Islet of Langerhans (tissue), 1 donor: ENCODE data around the gene PLA2G1B.
"Not testable (repeated sequence)": the region's sequence is repeated elsewhere in the genome, so short reads cannot be mapped to it uniquely, and the experiment has no call there.

ENCODE experiments used
- FAIRE-seq: peaks from one replicate; lab custom pipeline; 2011; peaks lifted over from hg19 to GRCh38; lab: Jason Lieb, UNC

PLA2G1B gene

DNA sequence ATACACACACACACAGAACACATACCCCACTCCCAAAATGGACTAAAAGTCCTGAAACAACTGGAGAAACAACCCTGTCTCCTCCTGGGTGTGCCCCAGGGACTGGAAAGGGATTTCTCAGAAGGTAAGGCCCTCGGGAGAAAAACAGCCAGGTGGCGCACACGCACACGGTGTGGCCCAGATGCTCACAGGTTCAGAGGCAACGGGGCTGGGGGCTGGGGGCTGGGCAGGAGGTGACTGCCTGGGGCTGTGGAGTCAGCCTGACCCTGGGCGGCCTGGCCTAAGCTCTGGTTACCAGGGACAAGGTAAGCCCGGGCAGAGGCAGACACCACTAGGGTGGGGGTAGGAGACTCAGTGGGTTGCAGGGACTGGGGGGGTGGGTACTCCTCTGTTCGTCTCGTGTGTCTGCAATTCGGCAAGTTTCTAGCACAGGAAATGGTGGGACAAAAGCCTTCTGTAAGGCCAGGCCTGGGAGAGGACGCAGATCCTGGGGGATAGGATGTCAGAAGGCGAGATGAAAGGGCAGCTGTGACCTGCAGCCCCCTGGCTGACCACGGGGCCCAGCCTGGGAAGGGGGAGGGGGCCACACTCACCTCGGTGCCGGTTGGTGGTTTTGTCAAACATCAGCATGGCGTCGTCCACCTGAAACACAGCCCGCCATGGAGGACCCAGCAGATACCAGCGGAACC, 31.0 kb upstream of the PLA2G1B start:
- no peak for FAIRE-seq

DNA sequence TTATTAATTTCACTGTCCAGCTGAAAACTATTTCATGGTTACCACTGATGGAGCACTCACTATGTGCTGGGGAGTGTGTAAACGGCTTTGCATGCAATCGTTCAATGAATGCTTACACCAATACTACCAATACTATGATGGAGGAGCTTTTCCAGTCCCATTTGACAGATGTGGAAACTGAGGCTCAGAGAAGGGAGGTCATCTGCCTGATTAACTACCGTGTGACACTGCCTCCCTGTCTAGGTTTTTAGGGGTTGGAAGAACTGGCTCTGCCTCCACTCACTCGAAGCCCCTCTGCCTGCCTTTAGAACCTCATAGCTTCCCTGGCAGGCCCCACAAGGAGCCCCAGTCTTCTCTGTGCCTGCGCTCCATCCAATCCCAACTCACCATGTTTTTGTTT, 29.5 kb upstream of the PLA2G1B start:
- no peak for FAIRE-seq

DNA sequence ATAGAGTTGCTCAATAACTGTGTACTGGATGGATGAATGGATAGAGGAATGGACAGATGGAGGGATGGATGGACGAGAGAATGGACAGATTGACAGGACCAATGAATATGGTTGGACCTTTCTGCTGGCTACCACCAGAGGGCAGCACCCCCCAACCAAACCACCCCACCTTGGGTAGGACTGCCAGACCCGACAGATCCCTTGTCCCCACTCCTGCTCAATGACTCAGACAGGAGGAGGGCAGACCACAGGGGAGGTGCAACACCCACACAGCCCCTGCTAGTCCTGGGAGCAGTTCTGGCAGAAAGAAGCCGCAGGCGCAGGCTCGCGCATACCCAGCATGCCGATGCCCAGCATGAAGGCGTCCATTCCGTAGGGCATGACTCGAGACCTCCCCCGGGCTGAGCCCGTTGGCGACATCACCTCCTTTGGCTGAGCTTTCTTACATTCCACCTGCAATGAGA, 29.0 kb upstream of the PLA2G1B start:
- FAIRE-seq = no peak

DNA sequence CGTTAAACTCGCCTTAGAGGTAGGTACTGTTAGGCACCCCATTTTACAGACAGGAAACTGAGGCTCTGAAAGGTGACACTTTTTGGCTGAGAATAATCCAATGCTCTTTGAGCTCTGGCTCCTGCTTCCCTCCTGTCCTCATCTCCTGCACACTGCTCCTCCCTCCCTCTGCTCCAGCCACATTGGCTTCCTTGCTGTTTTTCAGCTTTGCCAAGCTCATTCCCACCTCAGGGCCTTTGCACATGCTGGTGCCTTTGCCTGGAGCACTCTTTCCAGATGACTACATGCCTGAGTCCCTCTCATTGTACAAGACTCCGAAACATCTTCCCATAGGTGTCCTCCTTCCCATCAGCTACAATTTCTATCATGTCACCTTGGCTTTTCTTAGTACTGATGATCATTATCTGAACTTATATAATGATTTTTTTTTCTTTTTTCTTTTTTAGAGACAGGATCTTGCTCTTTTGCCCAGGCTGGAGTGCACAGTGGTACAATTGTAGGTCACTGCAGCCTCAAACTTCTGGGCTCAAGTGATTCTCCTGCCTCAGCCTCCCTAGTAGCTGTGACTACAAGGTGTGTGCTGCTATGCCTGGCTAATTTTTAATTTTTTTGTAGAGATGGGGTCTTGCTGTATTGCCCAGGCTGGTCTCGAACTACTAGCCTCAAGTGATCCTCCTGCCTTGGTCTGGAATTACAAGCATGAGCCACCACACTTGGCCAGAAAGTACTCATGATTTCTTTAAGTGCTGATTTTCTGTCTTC, 26.2 kb upstream of the PLA2G1B start:
- FAIRE-seq = no peak

DNA sequence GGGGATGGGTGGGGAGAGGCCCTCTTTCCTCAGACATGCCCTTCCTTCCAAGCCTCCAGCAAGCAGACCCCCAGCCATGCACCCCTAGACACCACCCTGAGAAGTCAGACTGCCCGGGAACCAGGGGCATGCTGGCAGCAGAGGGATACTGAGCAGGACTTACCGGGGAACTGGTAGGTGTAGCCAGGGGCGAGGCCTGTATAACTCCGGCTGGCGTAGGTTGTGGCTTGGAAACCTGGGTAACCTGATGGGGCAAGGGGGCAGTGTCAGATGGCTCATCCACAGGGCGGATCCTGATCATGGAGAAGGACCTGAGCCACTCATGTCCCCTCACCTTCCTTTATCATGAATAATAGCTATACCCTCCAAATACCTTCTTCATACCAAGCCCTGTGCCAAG, 25.6 kb upstream of the PLA2G1B start:
- FAIRE-seq = no peak

DNA sequence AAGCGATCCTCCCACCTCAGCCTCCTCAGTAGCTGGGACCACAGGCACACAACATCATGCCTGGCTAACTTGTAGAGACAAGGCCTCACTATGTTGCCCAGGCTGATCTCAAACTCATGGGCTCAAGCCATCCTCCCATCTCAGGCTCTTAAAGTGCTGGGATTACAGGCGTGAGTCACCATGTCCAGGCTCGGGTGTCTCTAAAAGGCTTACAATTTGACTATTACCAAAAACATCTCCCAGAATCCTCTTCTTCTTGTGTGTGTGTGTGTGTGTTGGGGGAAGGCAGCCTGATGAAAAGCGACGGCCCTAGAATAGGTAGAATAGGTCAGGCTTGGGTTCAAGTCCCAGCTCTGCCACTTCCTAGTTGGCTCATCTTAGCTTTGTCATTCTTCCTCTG, 24.5 kb upstream of the PLA2G1B start:
- FAIRE-seq = no peak

DNA sequence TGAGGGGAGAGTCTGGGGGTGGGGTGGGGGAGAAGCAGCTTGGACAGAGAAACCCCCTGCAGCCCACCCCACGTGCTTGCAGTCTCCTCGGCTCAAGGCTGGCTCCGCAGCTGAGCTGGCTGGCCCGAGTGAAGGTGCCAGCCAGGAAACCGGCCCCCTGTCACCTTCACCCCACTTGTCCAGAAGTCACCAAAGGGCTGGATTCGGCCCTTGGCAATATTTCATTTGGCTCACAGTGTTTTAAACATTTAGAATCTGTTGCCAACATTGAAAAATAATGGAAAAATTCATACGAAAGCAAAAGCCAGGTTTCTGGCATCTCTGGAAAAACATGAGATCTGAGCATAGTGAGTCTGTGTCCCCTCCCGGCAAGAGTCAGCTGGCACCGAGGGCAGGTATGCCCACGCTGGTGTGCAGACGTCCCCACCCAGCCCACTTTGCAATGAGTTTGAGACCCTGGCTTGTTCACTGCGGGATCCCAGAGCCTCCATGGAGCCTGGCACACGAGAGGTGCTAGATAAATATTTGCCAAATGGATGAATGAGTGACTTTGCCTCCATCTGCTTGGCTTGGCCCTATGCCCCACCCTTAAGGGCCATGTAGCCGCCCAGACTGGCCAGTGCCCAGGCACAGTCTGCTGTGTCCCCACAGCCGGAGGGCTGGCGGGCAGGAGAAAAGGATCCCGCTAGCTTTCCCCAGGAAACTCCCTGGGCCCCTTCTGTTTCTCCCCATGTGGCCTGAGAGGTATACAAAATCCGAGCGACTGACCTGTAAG, 23.2 kb upstream of the PLA2G1B start:
- no peak for FAIRE-seq

DNA sequence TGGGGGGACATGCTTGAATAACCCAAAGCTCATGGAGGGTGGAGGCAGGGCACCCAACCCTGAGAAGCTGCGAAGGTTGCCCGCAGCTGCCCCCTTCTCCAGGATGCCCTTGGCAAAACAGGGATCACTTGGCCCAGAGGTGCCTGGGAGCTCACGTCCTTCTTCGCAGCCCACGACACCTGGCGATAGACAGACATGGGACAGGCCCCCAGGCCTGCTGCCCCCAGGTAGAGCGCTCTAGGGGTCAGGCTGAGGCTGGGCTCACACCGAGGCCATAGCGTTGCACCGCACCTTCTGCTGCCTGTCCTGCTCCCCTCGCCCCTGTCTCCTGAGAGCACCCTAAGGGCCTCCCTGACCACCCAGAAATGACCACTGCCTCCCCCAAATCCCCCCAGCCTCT, 20.2 kb upstream of the PLA2G1B start:
- no peak for FAIRE-seq

DNA sequence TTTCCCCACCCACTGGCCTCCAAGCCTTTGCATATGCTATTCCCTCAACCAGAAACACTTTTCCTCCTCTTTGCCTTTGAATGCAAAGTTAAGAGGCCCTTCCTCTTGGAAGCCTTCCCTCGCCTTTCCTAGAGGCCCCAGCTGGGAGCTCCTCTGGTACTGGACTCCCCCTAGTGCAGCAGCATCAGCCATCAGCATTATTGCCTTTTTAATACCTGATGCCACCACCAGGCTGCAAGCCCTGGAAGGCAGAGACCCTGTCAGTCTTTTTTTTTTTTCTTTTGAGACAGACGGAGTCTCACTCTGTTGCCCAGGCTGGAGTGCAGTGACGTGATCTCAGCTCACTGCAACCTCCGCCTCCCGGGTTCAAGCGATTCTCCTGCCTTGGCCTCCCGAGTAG, 19.1 kb upstream of the PLA2G1B start:
- no peak for FAIRE-seq

DNA sequence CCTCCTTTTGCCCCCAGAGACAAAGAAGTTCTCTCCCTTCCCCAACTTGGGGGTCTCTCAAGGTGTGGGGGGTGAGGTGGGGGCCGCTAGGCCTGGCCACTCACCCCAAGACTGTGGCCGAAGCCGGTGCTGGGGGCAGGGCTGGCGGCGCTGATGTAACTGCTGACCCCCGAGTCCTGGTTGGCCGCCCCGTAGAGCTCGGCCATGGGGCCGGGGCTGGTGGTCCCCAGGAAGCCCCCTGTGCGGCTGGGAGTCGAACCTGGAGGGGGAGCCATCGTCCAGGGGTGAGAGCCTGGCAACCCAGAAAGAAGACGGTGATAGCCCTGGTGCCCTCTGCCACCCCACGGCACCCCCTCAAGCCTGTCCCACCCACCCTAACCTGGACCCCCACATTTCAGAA, 18.5 kb upstream of the PLA2G1B start:
- FAIRE-seq = no peak

DNA sequence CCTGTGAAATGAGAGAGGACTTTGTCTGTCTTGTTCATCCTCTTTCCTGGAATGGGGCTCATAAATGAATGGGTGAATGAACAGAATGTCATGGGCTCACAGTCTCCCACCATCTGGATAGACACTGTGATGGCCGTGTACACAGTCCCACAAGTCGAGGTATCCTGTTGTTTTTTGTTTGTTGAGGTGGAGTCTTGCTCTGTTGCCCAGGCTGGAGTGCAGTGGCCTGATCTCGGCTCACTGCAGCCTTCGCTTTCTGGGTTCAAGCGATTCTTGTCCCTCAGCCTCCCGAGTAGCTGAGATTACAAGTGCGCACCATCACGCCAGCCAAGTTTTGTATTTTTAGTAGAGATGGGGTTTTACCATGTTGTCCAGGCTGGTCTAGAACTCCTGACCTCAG, 16.1 kb upstream of the PLA2G1B start:
- FAIRE-seq = no peak

DNA sequence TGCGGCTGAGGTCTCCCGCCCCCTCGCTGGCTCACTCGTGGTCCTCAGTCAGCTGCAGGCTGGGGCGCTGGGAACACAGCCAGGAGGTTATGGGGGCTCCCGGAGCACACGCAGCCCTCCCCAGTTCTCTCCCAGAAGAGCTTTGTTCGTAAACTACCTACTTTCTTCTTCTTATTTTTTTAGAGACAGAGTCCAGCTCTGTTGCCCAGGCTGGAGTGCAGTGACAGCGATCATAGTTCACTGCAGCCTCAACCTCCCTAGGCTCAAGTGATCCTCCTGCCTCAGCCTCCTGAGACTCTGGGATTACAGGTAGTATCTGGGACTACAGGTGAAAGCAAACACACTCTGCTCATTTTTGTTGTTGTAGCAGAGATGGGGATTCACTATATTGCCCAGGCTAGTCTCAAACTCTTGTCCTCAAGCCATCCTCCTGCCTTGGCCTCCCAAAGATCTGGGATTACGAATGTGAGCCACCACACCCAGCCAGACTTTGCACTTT, 15.5 kb upstream of the PLA2G1B start:
- FAIRE-seq = no peak

DNA sequence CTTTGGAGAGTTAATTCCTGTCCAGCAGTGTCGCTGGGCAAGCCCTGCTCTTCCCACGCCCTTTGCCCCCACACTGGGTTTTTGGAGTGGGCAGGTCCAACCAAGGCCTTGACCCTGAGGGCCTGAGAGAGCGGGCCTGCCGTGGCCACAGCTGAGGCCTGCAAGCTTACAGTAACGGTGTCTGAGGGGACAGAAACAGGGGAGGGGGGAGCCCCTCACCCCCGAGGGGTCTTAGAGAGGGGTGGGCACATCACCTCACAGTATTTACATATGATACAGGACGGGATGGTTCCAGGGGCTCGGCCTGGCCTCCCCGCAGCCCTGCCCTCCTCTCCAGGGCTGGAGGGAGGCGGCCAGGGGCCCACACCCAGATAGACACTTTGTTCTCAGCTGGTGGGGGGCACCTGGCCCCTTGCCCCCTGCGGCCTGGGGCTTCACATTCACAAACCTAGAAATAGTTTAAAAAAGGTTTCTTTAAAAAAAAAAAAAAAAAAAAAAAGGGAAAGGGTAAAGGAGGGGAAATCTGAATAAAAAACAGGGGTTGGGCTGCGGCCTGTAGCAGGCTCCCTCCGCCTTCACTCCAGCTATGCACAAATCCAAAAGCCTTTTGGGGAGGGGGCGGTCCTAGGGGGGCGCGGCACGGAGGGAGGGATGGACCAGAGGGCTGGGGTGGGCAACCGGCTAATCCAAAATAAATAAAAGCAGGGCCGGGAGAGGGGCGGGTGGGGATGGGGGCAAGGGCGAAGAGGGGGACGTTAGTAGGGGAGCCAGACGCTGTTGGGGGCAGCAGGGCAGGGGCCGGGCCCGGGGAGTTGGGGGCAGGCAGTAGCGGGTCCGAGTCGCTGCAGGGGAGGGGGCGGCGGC, 14.8 kb upstream of the PLA2G1B start:
- no peak for FAIRE-seq

DNA sequence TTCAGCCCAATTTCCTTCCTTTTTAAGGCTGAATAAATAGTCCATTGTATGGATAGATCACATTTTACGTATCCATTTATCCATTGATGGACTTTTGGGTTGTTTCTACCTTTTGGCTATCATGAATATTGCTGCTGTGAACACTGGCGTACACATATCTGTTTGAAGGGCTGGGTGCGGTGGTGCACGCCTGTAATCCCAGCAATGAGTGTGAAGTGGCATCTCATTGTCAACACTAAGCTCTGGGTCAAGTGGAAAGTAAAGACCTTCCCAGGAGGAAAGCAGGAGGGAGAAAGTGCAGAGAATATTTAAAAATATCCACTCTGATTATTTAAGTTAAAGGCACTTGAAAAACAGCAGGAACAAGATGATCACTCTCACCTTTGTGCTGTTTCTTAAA, 11.7 kb upstream of the PLA2G1B start:
- FAIRE-seq = no peak

DNA sequence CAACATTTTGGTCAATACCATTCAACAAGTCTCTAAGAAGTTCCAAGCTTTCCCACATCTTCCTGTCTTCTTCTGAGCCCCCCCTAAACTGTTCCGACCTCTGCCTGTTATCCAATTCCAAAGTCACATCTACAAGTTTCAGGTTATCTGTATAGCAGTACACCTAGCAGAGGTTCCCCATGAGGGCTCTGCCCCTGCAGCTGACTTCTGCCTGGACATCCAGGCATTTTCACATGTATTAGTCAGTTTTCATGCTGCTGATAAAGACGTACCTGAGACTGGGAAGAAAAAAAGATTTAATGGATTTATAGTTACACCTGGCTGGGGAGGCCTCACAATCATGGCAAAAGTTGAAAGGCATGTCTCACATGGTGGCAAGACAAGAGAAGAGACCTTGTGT, 10.2 kb upstream of the PLA2G1B start:
- no peak for FAIRE-seq

DNA sequence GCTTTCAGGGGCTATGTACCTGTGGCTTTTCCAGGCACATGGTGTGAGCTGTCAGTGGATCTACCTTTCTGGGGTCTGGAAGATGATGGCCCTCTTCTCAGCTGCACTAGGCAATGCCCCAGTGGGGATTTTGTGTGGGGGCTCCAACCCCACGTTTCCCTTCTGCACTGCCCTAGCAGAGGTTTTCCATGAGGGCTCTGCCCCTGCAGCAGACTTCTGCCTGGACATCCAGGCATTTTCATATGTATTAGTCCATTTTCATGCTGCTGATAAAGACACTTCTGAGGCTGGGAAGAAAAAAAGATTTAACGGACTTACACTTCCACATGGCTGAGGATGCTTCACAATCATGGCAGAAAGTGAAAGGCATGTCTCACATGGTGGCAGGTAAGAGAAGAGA, 8.8 kb upstream of the PLA2G1B start:
- FAIRE-seq = not testable (repeated sequence)

DNA sequence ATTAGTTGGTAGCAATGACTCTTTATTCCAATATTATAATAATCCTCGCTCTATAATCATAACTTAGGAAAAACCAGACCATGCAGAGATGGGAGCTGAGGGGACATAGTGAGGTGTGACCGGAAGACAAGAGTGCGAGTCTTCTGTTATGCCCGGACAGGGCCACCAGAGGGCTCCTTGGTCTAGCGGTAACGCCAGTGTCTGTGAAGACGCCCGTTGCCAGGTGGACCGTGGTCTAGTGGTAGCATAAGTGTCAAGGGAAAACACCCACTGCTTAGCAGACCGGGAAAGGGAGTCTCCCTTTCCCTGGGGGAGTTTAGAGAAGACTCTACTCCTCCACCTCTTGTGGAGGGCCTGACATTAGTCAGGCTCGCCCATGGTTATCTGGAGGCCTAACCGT, 7.9 kb upstream of the PLA2G1B start:
- peak; percentile 61 for FAIRE-seq

DNA sequence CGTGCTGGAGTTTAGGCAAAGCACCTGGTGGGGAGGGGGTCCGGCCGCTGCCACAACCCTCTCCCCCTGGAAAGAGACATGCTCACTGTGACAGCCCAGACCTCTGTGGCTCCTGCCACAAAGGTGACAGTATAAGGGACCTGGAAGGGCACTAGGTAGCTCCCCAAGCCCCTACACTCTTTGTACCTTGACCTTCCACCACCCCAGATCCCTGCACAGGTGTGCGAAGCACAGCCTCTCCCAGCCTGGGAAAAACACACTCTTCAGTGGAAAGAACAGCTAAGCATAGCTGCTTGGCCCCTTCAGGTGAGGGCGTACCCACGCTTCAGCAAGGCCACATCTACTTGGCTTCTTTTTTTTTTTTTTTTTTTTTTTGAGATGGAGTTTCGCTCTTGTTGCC, 4.9 kb upstream of the PLA2G1B start:
- no peak for FAIRE-seq

DNA sequence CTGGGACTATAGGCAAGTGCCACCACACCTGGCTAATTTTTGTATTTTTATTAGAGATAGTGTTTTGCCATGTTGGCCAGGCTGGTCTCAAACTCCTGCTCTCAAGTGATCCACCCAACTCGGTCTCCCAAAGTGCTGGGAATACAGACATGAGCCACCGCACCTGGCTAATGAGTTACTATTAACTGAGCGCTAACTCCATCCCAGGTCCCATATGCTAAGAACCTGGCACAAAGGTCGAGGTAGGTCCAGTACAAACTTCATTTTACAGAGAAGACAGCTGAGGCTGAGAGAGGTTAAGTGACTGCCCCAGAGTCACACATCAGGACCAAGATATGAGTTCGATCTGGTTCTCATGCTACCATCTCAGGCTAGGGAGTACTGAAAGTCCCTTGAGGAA, 4.5 kb upstream of the PLA2G1B start:
- no peak for FAIRE-seq

DNA sequence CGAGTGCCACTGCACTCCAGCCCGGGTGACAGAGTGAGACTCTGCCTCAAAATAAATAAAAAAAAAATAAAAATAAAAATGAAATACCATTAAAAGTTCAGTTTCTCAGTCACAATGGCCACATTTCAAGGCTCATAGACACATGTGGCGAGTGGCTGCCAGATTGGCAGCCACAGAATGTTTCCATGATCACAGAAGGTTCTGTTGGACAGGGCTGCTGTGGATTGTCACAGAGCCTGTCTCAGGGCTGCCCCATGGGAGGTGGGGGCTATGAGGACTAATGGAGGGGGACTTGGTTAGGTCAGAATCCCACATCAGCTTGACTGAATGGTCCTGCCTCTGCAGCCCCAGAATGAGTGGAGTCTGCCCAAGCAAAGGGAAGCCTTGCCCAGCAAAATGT, 3.8 kb upstream of the PLA2G1B start:
- FAIRE-seq = no peak

DNA sequence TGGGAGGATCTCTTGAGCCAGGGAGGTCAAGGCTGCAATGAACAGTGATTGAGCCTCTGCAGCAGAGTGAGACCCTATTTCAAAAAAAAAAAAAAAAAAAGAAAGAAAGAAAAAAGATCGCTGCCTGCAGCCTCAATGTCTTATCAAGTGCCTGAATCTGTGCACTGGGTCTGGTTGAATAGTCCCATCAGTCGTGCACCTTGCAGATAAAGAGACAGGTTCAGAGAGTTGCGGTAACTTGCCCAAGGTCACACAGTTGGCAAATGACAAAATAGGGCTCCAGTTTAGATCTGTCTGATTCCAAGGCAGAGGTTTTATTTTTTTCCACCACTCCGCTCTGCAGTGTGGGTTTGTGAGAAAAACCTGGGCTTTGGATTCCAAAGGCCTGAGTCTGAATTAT, 649 bp upstream of the PLA2G1B start:
- no peak for FAIRE-seq

DNA sequence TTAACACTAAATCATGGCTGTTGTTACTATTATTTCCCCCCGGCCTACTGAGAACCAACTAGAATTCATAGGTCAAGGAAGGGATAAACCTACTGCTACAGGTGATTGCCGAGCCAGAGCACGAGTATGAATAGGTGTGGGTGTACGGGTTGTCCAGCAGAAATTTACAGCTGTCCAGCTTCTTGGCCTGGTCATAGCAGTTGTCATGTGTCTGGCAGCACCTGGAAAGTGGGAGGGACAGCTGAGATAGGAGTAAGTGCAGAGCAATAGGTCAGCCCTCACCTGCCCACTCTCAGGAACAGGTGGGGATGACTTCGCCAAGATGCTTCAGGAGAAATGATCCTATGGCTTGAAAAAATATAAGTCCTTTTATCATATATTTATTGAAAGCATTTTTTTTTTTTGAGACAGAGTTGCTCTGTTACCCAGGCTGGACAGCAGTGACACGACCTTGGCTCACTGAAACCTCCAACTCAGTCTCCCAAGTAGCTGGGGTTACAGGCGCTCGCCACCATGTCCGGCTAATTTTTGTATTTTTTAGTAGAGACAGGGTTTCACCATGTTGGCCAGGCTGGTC, 2.6 kb downstream of the PLA2G1B start:
- no peak for FAIRE-seq
